NCI-H524 treated with DMSO at 0.1 percent for 48 hours (cell line): ENCODE results near the gene ANKRD31.
"Not testable (repeated sequence)": the region's sequence is repeated elsewhere in the genome, so short reads cannot be mapped to it uniquely, and the experiment has no call there.

Experiments used
- DNase-seq: peaks from one replicate; lab custom pipeline; 2025; lab: John Stamatoyannopoulos, UW

ANKRD31 gene

GRCh38 chr5:75140277-75140676 is 96.4 kb downstream of the ANKRD31 start:
- DNase-seq: no peak

- no peak for DNase-seq
Measured at GRCh38 chr5:75138689-75139088, 98.0 kb downstream of the ANKRD31 start.

- DNase-seq: no peak
Measured at GRCh38 chr5:75130818-75131349, 105.8 kb downstream of the ANKRD31 start.

DNA sequence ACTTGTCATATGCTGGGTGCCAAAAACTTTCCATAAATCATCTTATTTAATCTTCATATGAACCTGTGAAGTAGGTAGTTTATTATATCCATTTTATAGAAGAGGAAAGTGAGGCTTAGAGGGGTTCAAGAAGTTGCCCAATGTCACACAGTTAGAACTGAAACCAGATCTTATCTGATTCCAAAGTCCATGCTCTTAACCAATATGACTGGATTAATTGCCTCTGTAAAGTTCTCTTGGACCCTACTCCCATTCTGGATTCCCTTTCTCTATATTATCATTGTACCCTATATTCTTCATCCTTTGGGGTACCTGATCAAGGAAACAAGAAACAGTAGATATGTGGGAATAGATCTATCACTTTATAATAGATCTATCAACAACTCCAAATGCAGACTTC is 119.8 kb downstream of the ANKRD31 start:
- no peak for DNase-seq

- not testable (repeated sequence) for DNase-seq
Measured at GRCh38 chr5:75114311-75114710, 122.4 kb downstream of the ANKRD31 start.

DNA sequence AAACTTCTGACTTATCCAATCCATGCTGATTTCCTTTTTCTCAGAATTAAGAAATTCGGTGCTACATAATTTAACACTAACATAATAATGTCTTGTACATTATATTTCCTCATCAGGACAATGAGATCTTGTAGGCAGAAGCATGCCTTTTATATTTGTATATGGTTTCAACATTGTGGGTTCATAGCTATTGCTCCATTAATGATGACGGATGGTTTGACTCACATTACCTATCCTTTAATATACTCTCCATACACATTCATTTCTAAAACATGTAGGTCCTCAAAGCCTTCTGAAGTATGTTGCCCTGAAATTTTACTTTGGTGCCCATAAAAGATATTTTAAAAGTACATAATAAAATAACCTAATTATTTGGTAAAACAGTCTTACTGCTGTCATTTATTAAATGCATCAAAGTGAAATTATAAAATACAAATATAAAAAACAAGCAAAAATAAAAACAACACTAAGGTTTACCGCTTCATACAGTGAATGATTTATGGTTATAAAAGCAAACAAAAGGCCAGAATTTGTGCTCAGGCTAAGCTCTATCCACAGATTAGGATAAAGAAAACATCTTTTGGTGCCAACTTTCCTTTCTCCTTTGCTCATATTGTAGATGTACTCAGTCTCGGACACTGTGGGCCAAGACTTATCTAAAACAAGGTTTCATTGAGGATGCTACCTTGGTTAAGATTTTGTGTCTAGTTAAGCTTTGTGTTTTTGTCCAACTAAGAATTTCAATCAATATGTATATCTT is 123.1 kb downstream of the ANKRD31 start:
- DNase-seq: no peak

DNA sequence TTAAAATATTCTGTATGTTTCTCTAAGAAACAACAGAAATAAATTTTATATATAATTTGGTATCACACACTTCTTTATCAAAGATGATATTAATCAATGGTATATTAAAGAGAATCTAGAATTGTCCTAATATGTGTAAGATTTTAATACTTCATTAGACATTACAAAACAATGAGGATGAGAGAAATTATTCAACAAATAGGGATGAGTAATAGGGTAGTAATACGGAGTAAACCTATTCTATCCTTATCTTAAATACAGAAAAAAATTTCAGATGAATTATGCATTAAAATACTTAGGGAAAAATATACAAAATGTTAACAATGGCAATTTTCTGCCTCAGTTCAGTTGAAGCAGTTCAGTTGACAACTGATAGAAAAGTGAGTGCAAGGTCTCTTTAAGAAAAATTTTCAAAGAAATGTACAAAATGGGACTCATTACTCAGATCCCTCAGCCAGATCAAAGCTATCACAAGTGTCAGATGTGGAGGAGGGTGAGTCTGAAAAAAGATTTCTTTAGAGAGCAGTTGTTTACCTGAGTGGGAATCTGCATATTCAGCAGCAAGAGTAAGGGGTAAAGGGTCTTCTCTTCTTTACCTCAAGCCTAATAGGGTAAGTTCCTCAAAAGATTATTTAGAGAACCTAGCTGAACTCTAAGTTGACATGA is 127.6 kb downstream of the ANKRD31 start:
- no peak for DNase-seq

GRCh38 chr5:75108515-75108914 is 128.2 kb downstream of the ANKRD31 start:
- no peak for DNase-seq

GRCh38 chr5:75095956-75096355 is 140.7 kb downstream of the ANKRD31 start:
- DNase-seq: not testable (repeated sequence)

DNA sequence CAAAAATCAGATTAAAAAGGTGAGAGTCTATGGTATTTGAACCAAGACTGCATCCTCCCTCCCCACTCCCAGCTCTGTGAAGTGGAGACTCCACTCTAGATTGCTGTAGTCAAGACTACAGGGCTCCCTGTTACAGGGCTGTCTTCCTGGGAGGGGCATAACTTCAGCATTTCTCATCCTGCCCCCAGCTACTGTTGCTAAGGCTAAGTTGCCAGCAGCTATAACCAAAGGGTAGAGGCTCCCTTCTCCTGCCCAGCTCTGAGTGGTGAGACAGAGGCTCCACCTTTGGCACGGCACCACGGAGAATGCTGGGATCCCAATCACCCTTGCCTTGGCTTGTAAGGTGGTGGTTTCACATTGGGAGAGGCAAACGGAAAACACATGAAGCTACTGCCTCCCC is 145.1 kb downstream of the ANKRD31 start:
- no peak for DNase-seq

DNA sequence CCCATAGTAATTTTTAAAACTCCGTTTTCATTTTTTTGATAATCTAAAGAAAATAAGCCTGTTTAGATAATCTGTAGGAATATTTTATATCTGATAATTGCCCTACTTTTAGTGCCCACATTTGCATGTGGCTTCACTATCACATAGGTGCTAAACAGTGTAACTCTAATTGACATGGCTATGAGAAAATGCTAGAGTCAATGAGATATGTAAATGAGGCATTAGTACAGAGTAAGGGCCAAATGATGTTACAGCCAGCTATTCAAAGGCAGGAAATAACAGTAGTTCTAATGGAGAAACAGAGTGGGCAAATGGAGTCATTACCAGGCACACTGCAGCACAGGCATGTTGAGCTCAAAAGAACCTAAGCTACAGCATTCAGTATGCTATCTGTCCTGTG is 147.0 kb downstream of the ANKRD31 start:
- DNase-seq: no peak

- no peak for DNase-seq
Measured at GRCh38 chr5:75089137-75089536, 147.5 kb downstream of the ANKRD31 start.

DNA sequence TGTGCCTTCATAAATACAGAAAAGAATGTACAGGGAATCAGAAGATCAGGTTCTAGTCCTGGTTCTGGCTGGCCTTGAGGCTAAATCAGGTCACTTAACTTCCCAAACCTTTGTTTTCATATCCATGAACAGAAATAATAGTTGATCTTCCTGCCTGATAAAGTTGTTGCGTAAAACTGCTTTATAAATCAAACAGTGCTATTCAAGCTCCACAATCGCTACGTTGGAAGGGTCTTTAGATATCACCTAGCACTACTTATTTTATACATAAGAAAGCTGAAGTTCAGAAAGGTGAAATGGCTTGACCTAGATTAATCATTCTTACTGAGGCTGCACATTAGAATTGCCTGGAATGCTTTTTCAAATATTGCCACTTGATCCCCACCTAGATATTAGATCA is 148.0 kb downstream of the ANKRD31 start:
- DNase-seq: no peak

GRCh38 chr5:75081510-75081909 is 155.2 kb downstream of the ANKRD31 start:
- DNase-seq: no peak

DNA sequence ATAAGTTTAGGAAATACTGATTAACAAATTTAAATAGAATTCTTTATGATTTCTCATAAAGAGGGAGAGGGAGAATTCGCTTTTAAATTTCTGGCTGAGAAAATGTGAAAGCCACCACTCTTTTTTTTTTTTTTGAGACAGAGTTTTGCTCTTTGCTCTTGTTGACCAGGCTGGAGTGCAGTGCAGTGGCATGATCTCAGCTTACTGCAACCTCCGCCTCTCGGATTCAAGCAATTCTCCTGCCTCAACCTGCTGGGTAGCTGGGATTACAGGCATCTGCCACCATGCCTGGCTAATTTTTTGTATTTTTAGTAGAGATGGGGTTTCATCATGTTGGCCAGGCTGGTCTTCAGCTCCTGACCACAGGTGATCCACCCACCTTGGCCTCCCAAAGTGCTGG is 157.3 kb downstream of the ANKRD31 start:
- DNase-seq: not testable (repeated sequence)

GRCh38 chr5:75078027-75078426 is 158.7 kb downstream of the ANKRD31 start:
- DNase-seq: no peak

GRCh38 chr5:75072061-75072460 is 164.6 kb downstream of the ANKRD31 start:
- DNase-seq: no peak

GRCh38 chr5:75071100-75071499 is 165.6 kb downstream of the ANKRD31 start:
- DNase-seq: no peak

- no peak for DNase-seq
Measured at GRCh38 chr5:75067434-75067833, 169.2 kb downstream of the ANKRD31 start.

DNA sequence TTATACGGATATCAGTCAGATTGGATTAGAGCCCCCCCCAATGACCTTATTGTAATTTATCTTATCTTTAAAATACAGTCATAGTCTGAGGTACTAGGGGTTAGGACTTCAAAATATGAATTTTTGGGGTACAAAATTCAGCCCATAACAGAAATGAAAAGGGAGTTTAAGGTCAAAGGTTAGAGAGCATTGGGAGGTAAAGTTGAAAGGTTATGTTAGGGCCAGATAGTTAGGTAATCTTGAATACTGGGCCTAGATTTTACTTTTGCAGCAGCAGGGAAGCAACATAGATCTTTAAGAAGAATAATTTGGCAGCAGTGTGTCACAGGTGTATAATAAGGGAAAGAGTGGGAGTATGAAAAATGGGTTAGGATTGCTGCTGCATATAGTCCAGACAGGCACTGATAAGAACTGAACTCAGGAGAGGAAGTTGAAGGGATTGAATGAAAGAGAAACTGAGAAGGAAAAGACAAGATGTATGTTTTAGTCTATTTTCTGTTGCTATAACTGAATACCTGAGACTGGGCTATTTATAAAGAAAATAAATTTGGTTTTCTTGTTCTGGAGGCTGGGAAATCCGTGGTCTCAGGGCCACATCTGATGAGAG is 173.7 kb downstream of the ANKRD31 start:
- no peak for DNase-seq

DNA sequence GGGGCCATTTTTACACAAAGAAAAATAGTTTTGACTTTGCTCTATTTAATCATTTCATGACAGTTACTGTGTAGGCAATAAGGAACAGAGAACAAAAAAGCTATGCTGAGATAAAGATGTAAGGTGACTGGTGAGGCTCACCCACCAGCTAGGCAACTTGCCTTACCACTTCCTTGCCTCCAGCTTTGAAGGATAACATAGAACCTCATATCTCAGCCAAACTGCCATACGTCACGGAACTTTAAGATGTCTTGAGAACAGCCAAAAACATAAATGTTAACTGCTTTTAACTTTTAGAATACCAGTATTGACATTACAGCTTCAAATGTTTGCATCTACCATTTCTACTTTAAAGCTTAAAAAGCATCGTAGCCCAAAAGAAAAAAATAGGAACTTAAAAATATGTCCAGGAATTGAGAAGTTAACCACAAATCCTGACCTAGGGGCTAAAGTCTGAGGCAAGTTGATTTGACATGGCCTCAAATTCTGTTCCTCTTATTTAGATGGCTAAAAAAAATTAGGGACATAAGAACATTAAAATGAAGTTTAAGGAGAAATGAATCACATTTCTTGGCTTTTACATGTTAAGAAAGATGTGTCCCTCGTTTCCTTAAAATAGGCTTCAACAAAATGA is 176.6 kb downstream of the ANKRD31 start:
- DNase-seq: no peak

DNA sequence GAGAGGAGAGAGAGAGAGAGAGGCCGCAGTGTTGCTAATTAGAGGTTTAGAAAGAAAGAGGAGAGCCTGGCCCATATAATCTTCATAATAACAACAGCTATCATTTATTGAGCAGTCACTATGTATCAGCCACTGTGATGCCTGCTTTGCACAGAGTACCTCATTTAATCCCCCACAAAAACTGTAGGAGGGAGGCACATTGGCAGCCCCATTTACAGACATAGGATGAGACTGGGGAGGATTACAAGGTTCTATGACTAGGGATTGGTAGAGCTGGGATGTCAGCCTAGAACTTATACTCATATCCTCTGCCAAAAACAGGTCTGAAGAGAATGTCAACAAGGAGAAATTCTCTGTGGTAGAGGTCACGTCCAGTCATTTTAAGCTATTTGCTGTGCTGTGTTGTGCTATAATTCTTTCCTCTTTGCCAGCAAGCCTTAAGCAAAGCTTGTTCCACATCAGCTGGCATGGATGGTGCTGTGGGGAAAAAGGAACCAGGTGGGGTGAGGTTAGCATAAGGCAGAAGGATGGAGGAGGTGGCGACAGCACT is 177.6 kb downstream of the ANKRD31 start:
- DNase-seq: no peak
